ENCODE measurements around the gene LGR6.

Gene LGR6

GRCh38 chr1:202220733-202221132 lies 27.1 kb downstream of the LGR6 start:
- DNase-seq (ENCODE audit: low read depth): no peak

- DNase-seq (ENCODE audit: low read depth): no peak
Observed at GRCh38 chr1:202221911-202222909, 28.6 kb downstream of the LGR6 start.

GRCh38 chr1:202223121-202223860 lies 29.7 kb downstream of the LGR6 start:
- no peak for DNase-seq (ENCODE audit: low read depth)

GRCh38 chr1:202224453-202224852 lies 30.9 kb downstream of the LGR6 start:
- no peak for DNase-seq (ENCODE audit: low read depth)

GRCh38 chr1:202225131-202225530 lies 31.5 kb downstream of the LGR6 start:
- DNase-seq (ENCODE audit: low read depth): no peak

- no peak for DNase-seq (ENCODE audit: low read depth)
Observed at GRCh38 chr1:202227053-202227672, 33.6 kb downstream of the LGR6 start.

- DNase-seq (ENCODE audit: low read depth): no peak
Observed at GRCh38 chr1:202227997-202228401, 34.4 kb downstream of the LGR6 start.

GRCh38 chr1:202228484-202229122 lies 35.0 kb downstream of the LGR6 start:
- DNase-seq (ENCODE audit: low read depth): no peak

- no peak for DNase-seq (ENCODE audit: low read depth)
Observed at GRCh38 chr1:202229376-202229775, 35.8 kb downstream of the LGR6 start.

GRCh38 chr1:202230061-202230938 lies 36.7 kb downstream of the LGR6 start:
- DNase-seq (ENCODE audit: low read depth): no peak

- DNase-seq (ENCODE audit: low read depth): no peak
Observed at GRCh38 chr1:202230939-202231645, 37.5 kb downstream of the LGR6 start.

GRCh38 chr1:202233171-202233570 lies 39.6 kb downstream of the LGR6 start:
- no peak for DNase-seq (ENCODE audit: low read depth)

- DNase-seq (ENCODE audit: low read depth): no peak
Observed at GRCh38 chr1:202233804-202234203, 40.2 kb downstream of the LGR6 start.

GRCh38 chr1:202234331-202235002 lies 40.9 kb downstream of the LGR6 start:
- DNase-seq (ENCODE audit: low read depth): no peak

GRCh38 chr1:202235003-202235660 lies 41.5 kb downstream of the LGR6 start:
- DNase-seq (ENCODE audit: low read depth): no peak

- DNase-seq (ENCODE audit: low read depth): peak; percentile 28
Observed at GRCh38 chr1:202235856-202236837, 42.5 kb downstream of the LGR6 start.

GRCh38 chr1:202237052-202237451 lies 43.5 kb downstream of the LGR6 start:
- no peak for DNase-seq (ENCODE audit: low read depth)

- no peak for DNase-seq (ENCODE audit: low read depth)
Observed at GRCh38 chr1:202238914-202239313, 45.3 kb downstream of the LGR6 start.
